Spinal cord (tissue), 10 donors: ENCODE results near the gene C22orf23. TPM values are rescaled to one million over a fixed set of nuclear protein-coding genes. Genes with fewer than 3 reads are reported as not detected.

ENCODE experiments used
- DNase-seq, 6 donors: peaks; one replicate each; pipeline versions ENCODE4 v3.0.0 to v3.0.0-alpha.2; 2013 to 2015; ENCODE audit warnings: low spot score in 6 of 6, low read depth in 4 of 6
- H3K27ac ChIP-seq: one replicate; pipeline ENCODE4 v1.5.1; 2013; ENCODE audit warnings: low read depth, low read length, control low read depth
- H3K27me3 ChIP-seq: one replicate; pipeline ENCODE4 v1.6.1; 2013; ENCODE audit warnings: low read length; ENCODE audit not compliant: control insufficient read depth, insufficient read depth
- H3K36me3 ChIP-seq: one replicate; pipeline ENCODE4 v1.6.1; 2013; ENCODE audit warnings: low read length; ENCODE audit not compliant: control insufficient read depth, insufficient read depth
- H3K4me1 ChIP-seq: one replicate; pipeline ENCODE4 v1.6.1; 2013; ENCODE audit warnings: low read length; ENCODE audit not compliant: control insufficient read depth, insufficient read depth
- H3K4me3 ChIP-seq: one replicate; pipeline ENCODE4 v1.5.1; 2013; ENCODE audit warnings: low read depth, low read length, control low read depth
- H3K9me3 ChIP-seq: one replicate; pipeline ENCODE4 v1.6.1; 2013; ENCODE audit warnings: low read length; ENCODE audit not compliant: control insufficient read depth, insufficient read depth
- WGBS: methylation state at CpG from one replicate; pipeline ENCODE4 v1.1.5; 2013; ENCODE audit warnings: missing lambda C conversion rate; ENCODE audit not compliant: insufficient coverage; 5-methylcytosine and 5-hydroxymethylcytosine counted together
- polyA plus RNA-seq, 2 donors: library from polyadenylated mRNA; unstranded; fragments of 120-200 nt; gene quantifications; one replicate each; pipeline ENCODE4 v1.2.1, GENCODE V29; 2013; ENCODE audit not compliant: insufficient read length in 2 of 2
- total RNA-seq, 2 donors: library from RNA; depleted of rRNA in 1 of 2; stranded (reverse); fragments of 120-200 nt in 1 of 2; fragments of >200 nt in 1 of 2; gene quantifications; one replicate each; pipeline versions ENCODE4 v1.2.3 to v1.2.4, GENCODE V29; 2013 to 2014
- donor health status: healthy.

The C22orf23 gene
- total and polyA plus RNA-seq, 4 donors, result 0.69 to 18.8 (median 8.4) TPM

GRCh38 chr22:37927637-37927936, 25.8 kb downstream of the C22orf23 start:
- H3K4me1 ChIP-seq, result no peaks in the 10 kb centered on the region
- H3K27me3 ChIP-seq, result no peaks in the 10 kb centered on the region
- H3K4me3 ChIP-seq, result no peak overlapping the region
- peaks cover 96% of the 10 kb centered on the region for H3K36me3 ChIP-seq
- H3K9me3 ChIP-seq, result no peaks in the 10 kb centered on the region
- 91% methylated on average over 5 of the region's 5 CpGs for WGBS
- no peak for DNase-seq
- H3K27ac ChIP-seq, result no peak overlapping the region

DNA sequence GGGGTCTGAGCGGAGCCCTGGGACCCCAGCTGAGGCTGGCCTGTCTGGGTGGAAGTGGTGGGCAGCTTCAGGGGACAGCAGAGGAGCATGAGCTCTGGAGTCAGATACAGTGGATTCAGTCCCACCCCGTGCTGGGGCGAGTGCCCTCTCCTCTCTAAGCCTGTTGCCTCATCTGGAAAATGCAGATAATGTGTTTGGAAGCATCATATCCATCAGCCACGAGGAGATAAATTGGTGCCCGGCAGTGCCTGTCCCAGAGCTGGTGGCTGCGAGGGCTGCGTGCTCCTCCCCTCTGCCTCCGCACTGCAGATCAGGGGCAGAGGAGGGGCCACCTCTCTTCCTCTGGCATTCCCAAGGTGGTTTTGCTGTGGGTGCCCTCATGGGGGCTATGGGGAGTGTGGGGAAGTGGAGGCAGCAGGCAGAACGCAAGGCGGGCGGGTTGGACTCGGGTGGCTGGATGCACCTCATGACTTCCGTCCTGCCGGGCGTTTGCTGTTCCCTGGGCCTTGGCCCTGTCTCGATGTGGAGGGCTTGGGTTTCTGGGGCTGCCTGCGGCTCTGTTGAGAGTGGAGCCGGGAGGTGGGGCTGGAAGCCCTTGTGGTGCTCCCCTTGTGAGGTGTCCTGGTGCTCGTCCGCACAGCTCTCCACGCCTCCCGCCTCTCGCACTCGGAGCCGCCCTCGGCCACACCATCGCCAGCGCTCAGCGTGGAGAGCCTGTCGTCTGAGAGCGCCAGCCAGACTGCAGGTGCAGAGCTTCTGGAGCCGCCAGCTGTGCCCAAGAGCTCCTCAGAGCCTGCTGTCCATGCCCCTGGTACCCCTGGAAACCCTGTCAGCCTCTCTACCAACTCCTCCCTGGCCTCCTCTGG, 26.4 kb downstream of the C22orf23 start:
- WGBS, result 94% methylated on average over 31 of the region's 32 CpGs
- no peak overlapping the region for H3K4me3 ChIP-seq
- no peak overlapping the region for H3K27ac ChIP-seq
- H3K9me3 ChIP-seq, result no peaks in the 10 kb centered on the region
- peaks cover 94% of the 10 kb centered on the region for H3K36me3 ChIP-seq
- no peak for DNase-seq
- no peaks in the 10 kb centered on the region for H3K27me3 ChIP-seq
- no peaks in the 10 kb centered on the region for H3K4me1 ChIP-seq

DNA sequence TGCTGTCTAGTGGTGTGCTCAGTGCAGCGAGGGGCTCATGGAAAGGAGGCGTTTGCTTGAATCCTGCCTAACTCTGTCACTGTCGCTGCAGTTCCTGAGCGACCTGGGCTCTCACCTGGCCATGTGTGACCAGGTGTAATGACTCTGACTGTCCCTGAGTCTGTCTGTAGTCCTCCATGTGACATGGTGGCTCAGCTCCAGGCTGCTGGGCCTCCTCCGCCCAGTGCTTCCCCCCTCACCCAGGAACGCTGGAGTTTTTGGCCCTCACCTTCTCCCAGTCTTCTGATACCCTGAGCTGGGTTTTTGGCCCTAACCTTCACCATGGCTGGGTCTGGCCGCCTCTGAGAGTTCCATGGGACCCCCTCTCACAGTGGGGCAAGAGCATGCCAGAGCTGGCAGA, 27.0 kb downstream of the C22orf23 start:
- Histone ChIP-seq H3K27ac (no peak overlapping the region), H3K4me3 (no peak overlapping the region), H3K9me3 (no peaks in the 10 kb centered on the region), H3K36me3 (peaks cover 94% of the 10 kb centered on the region), H3K27me3 (no peaks in the 10 kb centered on the region), H3K4me1 (no peaks in the 10 kb centered on the region)
- WGBS, result 93% methylated on average over 7 of the region's 7 CpGs
- no peak for DNase-seq

DNA sequence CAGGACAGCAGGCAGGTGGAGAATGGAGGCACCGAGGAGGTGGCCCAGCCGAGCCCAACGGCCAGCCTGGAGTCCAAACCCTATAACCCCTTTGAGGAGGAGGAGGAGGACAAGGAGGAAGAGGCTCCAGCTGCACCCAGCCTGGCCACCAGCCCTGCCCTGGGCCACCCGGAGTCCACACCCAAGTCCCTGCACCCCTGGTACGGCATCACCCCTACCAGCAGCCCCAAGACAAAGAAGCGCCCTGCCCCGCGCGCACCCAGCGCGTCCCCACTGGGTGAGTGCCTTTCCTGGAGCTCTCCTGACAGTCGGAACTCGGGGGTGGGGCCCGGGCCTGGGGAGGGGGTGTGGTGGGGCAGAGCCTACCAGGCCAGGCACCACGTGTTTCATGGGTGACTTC, 27.6 kb downstream of the C22orf23 start:
- 94% methylated on average over 7 of the region's 15 CpGs for WGBS
- Histone ChIP-seq H3K27me3 (no peaks in the 10 kb centered on the region), H3K27ac (no peak overlapping the region), H3K4me3 (no peak overlapping the region), H3K9me3 (no peaks in the 10 kb centered on the region), H3K36me3 (peaks cover 94% of the 10 kb centered on the region), H3K4me1 (no peaks in the 10 kb centered on the region)
- DNase-seq, result no peak

DNA sequence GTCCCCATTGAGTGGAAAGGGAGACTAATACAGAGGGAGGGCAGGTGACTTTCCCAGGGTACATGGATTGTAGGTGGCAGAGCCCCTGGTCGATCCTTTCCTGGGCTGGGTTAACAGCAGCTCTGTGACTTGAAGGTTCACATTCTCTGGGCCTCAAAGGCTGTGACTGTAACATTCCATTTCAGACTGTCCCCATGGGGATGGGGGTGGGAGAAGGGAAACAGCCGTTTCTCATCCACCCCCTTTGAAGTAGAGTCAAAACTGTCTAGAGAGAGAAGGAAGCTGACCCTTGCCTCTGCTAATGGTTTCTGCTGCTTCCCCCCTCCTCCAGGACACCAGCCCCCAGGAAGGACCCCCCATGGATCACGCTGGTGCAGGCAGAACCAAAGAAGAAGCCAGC, 28.1 kb downstream of the C22orf23 start:
- no peak for DNase-seq
- Histone ChIP-seq H3K27ac (no peak overlapping the region), H3K4me1 (no peaks in the 10 kb centered on the region), H3K27me3 (no peaks in the 10 kb centered on the region), H3K9me3 (no peaks in the 10 kb centered on the region), H3K36me3 (peaks cover 93% of the 10 kb centered on the region), H3K4me3 (no peak overlapping the region)
- 100% methylated on average over 1 of the region's 3 CpGs for WGBS

- H3K4me3 ChIP-seq, result no peak overlapping the region
- 86% methylated on average over 11 of the region's 18 CpGs for WGBS
- H3K36me3 ChIP-seq, result peaks cover 92% of the 10 kb centered on the region
- no peaks in the 10 kb centered on the region for H3K9me3 ChIP-seq
- H3K27me3 ChIP-seq, result no peaks in the 10 kb centered on the region
- no peaks in the 10 kb centered on the region for H3K4me1 ChIP-seq
- no peak overlapping the region for H3K27ac ChIP-seq
- DNase-seq, result no peak
Observed at GRCh38 chr22:37924386-37925065, 28.9 kb downstream of the C22orf23 start.

DNA sequence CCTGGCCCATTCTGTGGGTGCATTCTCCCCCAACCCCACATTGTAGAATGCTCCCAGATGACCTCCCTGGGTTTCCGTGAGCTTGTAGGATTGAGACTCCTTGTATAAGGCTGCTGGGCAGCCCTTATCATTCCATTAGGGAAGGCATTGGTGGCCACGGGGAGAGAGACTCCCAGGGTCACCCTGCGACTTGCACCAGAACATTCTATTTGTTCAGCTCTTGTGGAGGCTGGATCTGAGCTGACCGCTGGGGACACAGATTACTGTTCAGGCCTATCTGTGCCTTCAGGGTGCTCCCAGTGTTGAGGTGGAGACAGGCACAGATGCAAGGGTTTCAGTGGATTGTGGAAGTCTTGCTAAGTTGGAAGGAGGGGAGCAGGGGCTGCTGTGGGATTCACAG, 29.5 kb downstream of the C22orf23 start:
- 96% methylated on average over 4 of the region's 4 CpGs for WGBS
- Histone ChIP-seq H3K4me3 (no peak overlapping the region), H3K9me3 (no peaks in the 10 kb centered on the region), H3K36me3 (peaks cover 92% of the 10 kb centered on the region), H3K27ac (no peak overlapping the region), H3K4me1 (no peaks in the 10 kb centered on the region), H3K27me3 (no peaks in the 10 kb centered on the region)
- DNase-seq, result no peak

GRCh38 chr22:37922191-37922590, 31.2 kb downstream of the C22orf23 start:
- Histone ChIP-seq H3K4me3 (no peak overlapping the region), H3K36me3 (peaks cover 94% of the 10 kb centered on the region), H3K4me1 (no peaks in the 10 kb centered on the region), H3K9me3 (no peaks in the 10 kb centered on the region), H3K27ac (no peak overlapping the region), H3K27me3 (no peaks in the 10 kb centered on the region)
- no peak for DNase-seq
- 88% methylated on average over 5 of the region's 11 CpGs for WGBS

GRCh38 chr22:37920126-37920525, 33.3 kb downstream of the C22orf23 start:
- no peaks in the 10 kb centered on the region for H3K27me3 ChIP-seq
- no peak overlapping the region for H3K4me3 ChIP-seq
- no CpG with 5 or more reads among the region's 5 CpGs for WGBS
- no peaks in the 10 kb centered on the region for H3K9me3 ChIP-seq
- no peak for DNase-seq
- H3K27ac ChIP-seq, result no peak overlapping the region
- no peaks in the 10 kb centered on the region for H3K4me1 ChIP-seq
- H3K36me3 ChIP-seq, result peaks cover 92% of the 10 kb centered on the region
